HepG2 (cell line): Measurements from ENCODE around the gene TEX50. TPM values are rescaled to one million over a fixed set of nuclear protein-coding genes. Genes with fewer than 3 reads are reported as not detected.

Experiments used
- ATAC-seq: fragments of 200-7000 bp; cut with Tn5 transposase; 3 replicates; pipeline ENCODE4 v1.9.1; 2020; ENCODE audit warnings: mild to moderate bottlenecking, moderate library complexity
- BruUV-seq: library from RNA; stranded (reverse); fragments of 400-500 nt; replicated peaks from 2 replicates; lab custom pipeline; 2021; lab: Mats Ljungman, UMichigan
- CTCF ChIA-PET: fragments of 300-600 bp; formaldehyde crosslinking; extraction: SDS; loops from one replicate; lab custom pipeline; 2021; ENCODE audit warnings: low total read pairs, inconsistent platforms, low intra/inter-chr PET ratio; lab: Yijun Ruan, JAX
- POLR2A ChIA-PET: fragments of 350-600 bp; sonication (Branson Sonifier 250); formaldehyde crosslinking; loops from one replicate; lab custom pipeline; 2020; ENCODE audit warnings: antibody characterized with exemption, inconsistent platforms; lab: Yijun Ruan, JAX
- DNase-seq: peaks from one replicate; pipeline ENCODE4 v3.0.0-alpha.2; 2015; ENCODE audit warnings: low spot score
- FAIRE-seq: peaks from 3 replicates; lab custom pipeline; 2011; peaks lifted over from hg19 to GRCh38; lab: Jason Lieb, UNC
- H2AFZ ChIP-seq: one replicate; pipeline ENCODE4 v1.6.1; 2011; ENCODE audit warnings: low read length, inconsistent platforms
- H3K27ac ChIP-seq: fragments of 300-600 bp; 3 replicates; pipeline ENCODE4 v1.8.0; 2011; ENCODE audit warnings: mixed run types, mild to moderate bottlenecking, mixed read lengths, low read length, inconsistent platforms; ENCODE audit not compliant: insufficient read depth; ENCODE audit errors: extremely low read length
- H3K27me3 ChIP-seq, 2 experiments: fragments of 200-600 bp in 1 of 2; 2 replicates in 1 of 2; 3 replicates in 1 of 2; pipeline versions ENCODE4 v1.6.0 to v1.8.0; 2011; ENCODE audit warnings: low read length in 2 of 2, mild to moderate bottlenecking in 2 of 2, moderate library complexity in 2 of 2, inconsistent platforms in 1 of 2; ENCODE audit not compliant: insufficient read depth in 2 of 2, control insufficient read depth in 1 of 2
- H3K36me3 ChIP-seq, 2 experiments: fragments of 200-600 bp in 1 of 2; replicated peaks in 1 of 2; 2 replicates in 1 of 2; 3 replicates in 1 of 2; pipeline versions ENCODE4 v1.5.1 to v1.8.0; 2011; ENCODE audit warnings: low read length in 2 of 2, inconsistent platforms in 1 of 2; ENCODE audit not compliant: insufficient read depth in 2 of 2, control insufficient read depth in 1 of 2
- H3K4me1 ChIP-seq: 2 replicates; pipeline ENCODE4 v1.5.1; 2012; ENCODE audit warnings: low read length, inconsistent platforms; ENCODE audit not compliant: insufficient read depth
- H3K4me2 ChIP-seq: 2 replicates; pipeline ENCODE4 v1.6.0; 2011; ENCODE audit warnings: low read depth, low read length, inconsistent platforms
- H3K4me3 ChIP-seq, 3 experiments: fragments of 200-600 bp in 1 of 3; sonication (generic), shearing (Covaris generic) in 1 of 3; replicated peaks in 1 of 3; 2 replicates each; pipeline ENCODE4 v1.5.1; 2011 to 2016; ENCODE audit warnings: low read length in 3 of 3, inconsistent platforms in 2 of 3, low read depth in 2 of 3, mild to moderate bottlenecking in 2 of 3, control low read depth in 1 of 3, mixed read lengths in 1 of 3; ENCODE audit not compliant: insufficient read depth in 1 of 3
- H3K79me2 ChIP-seq: one replicate; pipeline ENCODE4 v1.6.1; 2011; ENCODE audit warnings: low read length, inconsistent platforms; ENCODE audit not compliant: insufficient read depth
- H3K9ac ChIP-seq: 2 replicates; pipeline ENCODE4 v1.6.0; 2011; ENCODE audit warnings: mild to moderate bottlenecking, low read depth, low read length, inconsistent platforms; ENCODE audit not compliant: insufficient read depth
- H3K9me3 ChIP-seq: 2 replicates; pipeline ENCODE4 v1.5.1; 2012; ENCODE audit warnings: mild to moderate bottlenecking, low read length
- H4K20me1 ChIP-seq: 2 replicates; pipeline ENCODE4 v1.6.0; 2011; ENCODE audit warnings: inconsistent platforms, mild to moderate bottlenecking, low read length, moderate library complexity; ENCODE audit not compliant: insufficient read depth
- MAFF ChIP-seq: IDR thresholded peaks from 2 replicates; pipeline ENCODE4 v1.6.1; 2011; ENCODE audit warnings: low read depth, low read length, improper control_type of control experiment
- MAFK ChIP-seq, 2 experiments: IDR thresholded peaks in 1 of 2; conservative IDR thresholded peaks in 1 of 2; 2 replicates each; pipeline ENCODE4 v1.6.1; 2011; ENCODE audit warnings: improper control_type of control experiment in 2 of 2, low read length in 2 of 2
- MYC ChIP-seq: sonication (generic); formaldehyde crosslinking; IDR thresholded peaks from 2 replicates; pipeline ENCODE4 v1.9.0; 2021; ENCODE audit warnings: missing genetic modification reagents, borderline replicate concordance
- ZNF143 ChIP-seq: sonication (generic); formaldehyde crosslinking; IDR thresholded peaks from 2 replicates; pipeline ENCODE4 v1.4.0; 2020; ENCODE audit warnings: missing genetic modification reagents
- WGBS: methylation state at CpG from one replicate; pipeline ENCODE4 v1.1.6; 2017; ENCODE audit warnings: low lambda C conversion rate; 5-methylcytosine and 5-hydroxymethylcytosine counted together
- in situ Hi-C: cut with HindIII; loops from 2 replicates; pipeline ENCODE4 v1.10.0; 2017; ENCODE audit warnings: low pct_unique_long_range_greater_than_20kb; ENCODE audit not compliant: extremely low pct_ligation_motif_present
- intact Hi-C: fragments of 100-400 bp; cut with micrococcal nuclease; formaldehyde crosslinking; loops from one replicate; pipeline ENCODE4 v1.10.0; 2022; ENCODE audit not compliant: unreplicated experiment
- polyA plus RNA-seq, 8 experiments: library from polyadenylated mRNA; depleted of rRNA in 3 of 8; stranded (reverse) in 7 of 8; unstranded in 1 of 8; fragments of >200 nt; fragmentation: Illumina TruSeq in 4 of 8; extraction: Trizol in 4 of 8; gene quantifications; 2 replicates each; pipeline versions ENCODE4 v1.2.1 to v1.2.3, GENCODE V29; 2011 to 2016; ENCODE audit warnings: low read depth in 4 of 8, missing spikeins in 1 of 8, mixed read lengths in 1 of 8; ENCODE audit not compliant: insufficient read depth in 1 of 8
- total RNA-seq, 5 experiments: library from RNA; depleted of rRNA; stranded (reverse); fragments of >200 nt; fragmentation: Illumina TruSeq; extraction: Trizol; gene quantifications; 2 replicates each; pipeline ENCODE4 v1.2.3, GENCODE V29; 2016; ENCODE audit warnings: low read depth in 1 of 5
- TF ChIP-seq, protein P1 (sequence below): sonication (generic); formaldehyde crosslinking; IDR thresholded peaks from 2 replicates; pipeline ENCODE4 v1.5.1; 2020; ENCODE audit warnings: missing genetic modification reagents, mild to moderate bottlenecking, borderline replicate concordance

The TEX50 gene
- total and polyA plus RNA-seq, 2 of the 13 experiments (the other 11 are each of a cell fraction or from before 2014, with no cell fraction given), result not detected

DNA sequence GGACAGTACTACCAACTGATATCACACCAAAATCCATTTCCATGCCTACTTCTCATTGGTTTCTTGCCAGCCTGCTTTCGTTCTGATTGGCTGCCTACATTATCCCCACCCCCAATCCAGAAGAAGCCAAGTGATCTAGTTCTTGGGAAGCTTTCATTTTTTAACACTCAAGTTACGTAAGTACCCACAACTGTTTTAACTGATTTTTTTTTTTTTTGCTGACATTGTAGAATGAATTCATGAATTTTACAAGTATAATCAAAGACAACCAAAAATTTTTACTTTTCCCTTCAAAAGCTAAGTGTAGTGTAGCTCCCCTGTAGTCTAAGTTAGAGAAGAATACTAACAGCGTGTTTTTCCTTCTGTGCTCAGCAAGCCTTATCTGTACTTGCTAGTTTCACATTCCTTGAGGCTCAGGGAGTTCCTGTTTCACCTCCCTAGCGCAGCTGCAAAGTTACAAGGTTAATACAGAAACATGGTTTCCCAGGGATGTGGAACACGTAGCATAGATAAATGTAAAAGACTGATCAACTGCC, 32.0 kb upstream of the TEX50 start, which contains the start of gene SLC9C2:
SLC9C2 (minus strand) TSS at position 17 of the 536 bp plus-strand sequence. CDS start 1,296 bp downstream, outside the sequence.
- no peak for FAIRE-seq
- Histone ChIP-seq H3K79me2 (no peaks in the 10 kb centered on the region), H3K9ac (no peak within 1 kb of the TSS), H3K4me1 (no peaks in the 10 kb centered on the region), H3K9me3 (no peaks in the 10 kb centered on the region), H2AFZ (no peak within 1 kb of the TSS), H4K20me1 (no peaks in the 10 kb centered on the region), H3K4me3 (no peak within 1 kb of the TSS), H3K36me3 (no peaks in the 10 kb centered on the region), H3K27ac (no peak within 1 kb of the TSS), H3K27me3 (no peaks in the 10 kb centered on the region; a peak in 1 of 5 replicates), H3K4me2 (peak within 1 kb of the TSS; percentile 22; the same call in 1 of the 2 replicates)
- ATAC-seq, result no peak
- in situ Hi-C loops (no loop called here), intact Hi-C loops (no loop called here)
- WGBS, result 35% methylated on average over 5 of the region's 5 CpGs
- DNase-seq, result no peak
- TF ChIP-seq ZNF143 (no peak), MAFF (peak; percentile 73; the same call in 1 of the 2 replicates), MAFK (conservative IDR thresholded peaks at IDR 0.05 in 1 of 2, IDR thresholded peaks at IDR 0.05 in 1 of 2; ENCODE audit: low read length in 2 of 2) (peak; percentile 55 to 82; a peak in 3 of 4 replicates), MYC (CRISPR knock-in tag) (no peak)
- TF ChIP-seq, protein P1, sequence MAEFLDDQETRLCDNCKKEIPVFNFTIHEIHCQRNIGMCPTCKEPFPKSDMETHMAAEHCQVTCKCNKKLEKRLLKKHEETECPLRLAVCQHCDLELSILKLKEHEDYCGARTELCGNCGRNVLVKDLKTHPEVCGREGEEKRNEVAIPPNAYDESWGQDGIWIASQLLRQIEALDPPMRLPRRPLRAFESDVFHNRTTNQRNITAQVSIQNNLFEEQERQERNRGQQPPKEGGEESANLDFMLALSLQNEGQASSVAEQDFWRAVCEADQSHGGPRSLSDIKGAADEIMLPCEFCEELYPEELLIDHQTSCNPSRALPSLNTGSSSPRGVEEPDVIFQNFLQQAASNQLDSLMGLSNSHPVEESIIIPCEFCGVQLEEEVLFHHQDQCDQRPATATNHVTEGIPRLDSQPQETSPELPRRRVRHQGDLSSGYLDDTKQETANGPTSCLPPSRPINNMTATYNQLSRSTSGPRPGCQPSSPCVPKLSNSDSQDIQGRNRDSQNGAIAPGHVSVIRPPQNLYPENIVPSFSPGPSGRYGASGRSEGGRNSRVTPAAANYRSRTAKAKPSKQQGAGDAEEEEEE (CRISPR knock-in tag), result no peak
- CTCF ChIA-PET, result no interaction called here
- no TSS peak for BruUV-seq
- POLR2A ChIA-PET, result no interaction called here
